ENCODE data around the gene HEATR5A. TPM values are rescaled to one million over a fixed set of nuclear protein-coding genes. Genes with fewer than 3 reads are reported as not detected.

HEATR5A gene
- polyA plus RNA-seq, 1 donor (not counting 4 experiments of a cell fraction or from before 2014, with no cell fraction given): 16.7 TPM

- Histone ChIP-seq H3K4me1 (ENCODE audit: control insufficient read depth, extremely low read depth, insufficient read depth, low read length) (peaks cover 3% of the 10 kb centered on the region), H3K9me1 (ENCODE audit: control insufficient read depth, extremely low read depth, insufficient read depth, low read length) (no peaks in the 10 kb centered on the region), H3K27me3 (ENCODE audit: control insufficient read depth, extremely low read depth, insufficient read depth, low read length) (no peaks in the 10 kb centered on the region), H3K36me3 (ENCODE audit: control insufficient read depth in 2 of 2, extremely low read depth in 1 of 2, insufficient read depth in 2 of 2, low read length in 2 of 2) (no peaks in the 10 kb centered on the region), H3K9me3 (ENCODE audit: control insufficient read depth, low read depth, low read length) (no peaks in the 10 kb centered on the region), H3K27ac (ENCODE audit: control insufficient read depth, insufficient read depth, low read length) (no peak overlapping the region), H3K4me2 (ENCODE audit: control insufficient read depth, extremely low read depth, insufficient read depth, low read depth, low read length) (no peak overlapping the region), H3K9ac (ENCODE audit: control insufficient read depth, extremely low read depth, insufficient read depth, low read length) (no peak overlapping the region), H3K79me2 (ENCODE audit: control insufficient read depth, insufficient read depth, low read length) (no peaks in the 10 kb centered on the region), H2AFZ (ENCODE audit: control insufficient read depth, low read length) (no peak overlapping the region), H3K4me3 (ENCODE audit: control insufficient read depth in 2 of 3, extremely low read depth in 1 of 3, insufficient read depth in 2 of 3, low read depth in 1 of 3, low read length in 3 of 3) (no peak overlapping the region), H4K20me1 (ENCODE audit: control insufficient read depth, extremely low read depth, insufficient read depth, low read length) (no peaks in the 10 kb centered on the region)
- no peak for DNase-seq (ENCODE audit: low read depth, low spot score)
- dilution Hi-C loops (cut with MboI; ENCODE audit: extremely low pct_ligation_motif_present, low sequenced_read_pairs): no loop called here
- FAIRE-seq: no peak
- TF ChIP-seq CTCF (optimal IDR thresholded peaks at IDR 0.05 in 1 of 3, IDR thresholded peaks at IDR 0.05 in 1 of 3, conservative IDR thresholded peaks at IDR 0.05 in 1 of 3; ENCODE audit: extremely low read depth in 1 of 3, insufficient read depth in 2 of 3, low read length in 3 of 3): no peak
- no peak for TF ChIP-seq EZH2 (IDR thresholded peaks at IDR 0.05; ENCODE audit: low read length)
Measured at GRCh38 chr14:31425905-31426304, 5.6 kb upstream of the HEATR5A start.

GRCh38 chr14:31421200-31421599, 850 bp upstream of the HEATR5A start:
- DNase-seq (ENCODE audit: low read depth, low spot score) (no peak), FAIRE-seq (no peak)
- dilution Hi-C loops (cut with MboI; ENCODE audit: extremely low pct_ligation_motif_present, low sequenced_read_pairs): no loop called here
- no peaks in the 10 kb centered on the region for H3K27me3 ChIP-seq (ENCODE audit: control insufficient read depth, extremely low read depth, insufficient read depth, low read length)
- H3K9ac ChIP-seq (ENCODE audit: control insufficient read depth, extremely low read depth, insufficient read depth, low read length): no peak overlapping the region
- H3K4me2 ChIP-seq (ENCODE audit: control insufficient read depth, extremely low read depth, insufficient read depth, low read depth, low read length): peak overlapping the region; percentile 96
- H3K79me2 ChIP-seq (ENCODE audit: control insufficient read depth, insufficient read depth, low read length): peaks cover 28% of the 10 kb centered on the region
- TF ChIP-seq CTCF (optimal IDR thresholded peaks at IDR 0.05 in 1 of 3, IDR thresholded peaks at IDR 0.05 in 1 of 3, conservative IDR thresholded peaks at IDR 0.05 in 1 of 3; ENCODE audit: extremely low read depth in 1 of 3, insufficient read depth in 2 of 3, low read length in 3 of 3) (no peak), EZH2 (IDR thresholded peaks at IDR 0.05; ENCODE audit: low read length) (no peak)
- H3K9me3 ChIP-seq (ENCODE audit: control insufficient read depth, low read depth, low read length): no peaks in the 10 kb centered on the region
- H3K4me1 ChIP-seq (ENCODE audit: control insufficient read depth, extremely low read depth, insufficient read depth, low read length): peaks cover 10% of the 10 kb centered on the region
- no peaks in the 10 kb centered on the region for H3K36me3 ChIP-seq (ENCODE audit: control insufficient read depth in 2 of 2, extremely low read depth in 1 of 2, insufficient read depth in 2 of 2, low read length in 2 of 2)
- peak overlapping the region; percentile 99 for H2AFZ ChIP-seq (ENCODE audit: control insufficient read depth, low read length)
- H4K20me1 ChIP-seq (ENCODE audit: control insufficient read depth, extremely low read depth, insufficient read depth, low read length): no peaks in the 10 kb centered on the region
- peak overlapping the region in 1 of 3 experiments; percentile 68 for H3K4me3 ChIP-seq (ENCODE audit: control insufficient read depth in 2 of 3, extremely low read depth in 1 of 3, insufficient read depth in 2 of 3, low read depth in 1 of 3, low read length in 3 of 3)
- peak overlapping the region; percentile 73 for H3K27ac ChIP-seq (ENCODE audit: control insufficient read depth, insufficient read depth, low read length)
- H3K9me1 ChIP-seq (ENCODE audit: control insufficient read depth, extremely low read depth, insufficient read depth, low read length): no peaks in the 10 kb centered on the region

Measured in keratinocyte (primary cell).